Bronchial epithelial cell (primary cell): ENCODE measurements around the gene UFD1. TPM values are rescaled to one million over a fixed set of nuclear protein-coding genes. Genes with fewer than 3 reads are reported as not detected.

Experiments used
- DNase-seq: peaks from one replicate; pipeline ENCODE4 v3.0.0-alpha.2; 2010; ENCODE audit warnings: low read depth
- FAIRE-seq: peaks from 2 replicates; lab custom pipeline; 2011; peaks lifted over from hg19 to GRCh38; lab: Jason Lieb, UNC
- H3K27me3 ChIP-seq: 2 replicates; pipeline ENCODE4 v1.5.1; 2011; ENCODE audit warnings: low read length; ENCODE audit not compliant: control insufficient read depth, insufficient read depth
- H3K36me3 ChIP-seq: 2 replicates; pipeline ENCODE4 v1.5.1; 2011; ENCODE audit warnings: low read length; ENCODE audit not compliant: control insufficient read depth, insufficient read depth
- H3K4me3 ChIP-seq: 2 replicates; pipeline ENCODE4 v1.5.1; 2011; ENCODE audit warnings: mild to moderate bottlenecking, low read depth, low read length, control low read depth
- total RNA-seq: library from RNA; depleted of rRNA; stranded (reverse); fragments of >200 nt; gene quantifications from 2 replicates; pipeline ENCODE4 v1.2.1, GENCODE V29; 2014
- TF ChIP-seq, protein P1 (sequence below): IDR thresholded peaks from 2 replicates; pipeline ENCODE4 v1.5.1; 2011; ENCODE audit warnings: mild to moderate bottlenecking, moderate library complexity, low read length, control low read depth, inconsistent platforms; ENCODE audit not compliant: insufficient read depth, severe bottlenecking

UFD1 gene
- total RNA-seq, 1 donor from 2014 or later = 66.9 TPM

DNA sequence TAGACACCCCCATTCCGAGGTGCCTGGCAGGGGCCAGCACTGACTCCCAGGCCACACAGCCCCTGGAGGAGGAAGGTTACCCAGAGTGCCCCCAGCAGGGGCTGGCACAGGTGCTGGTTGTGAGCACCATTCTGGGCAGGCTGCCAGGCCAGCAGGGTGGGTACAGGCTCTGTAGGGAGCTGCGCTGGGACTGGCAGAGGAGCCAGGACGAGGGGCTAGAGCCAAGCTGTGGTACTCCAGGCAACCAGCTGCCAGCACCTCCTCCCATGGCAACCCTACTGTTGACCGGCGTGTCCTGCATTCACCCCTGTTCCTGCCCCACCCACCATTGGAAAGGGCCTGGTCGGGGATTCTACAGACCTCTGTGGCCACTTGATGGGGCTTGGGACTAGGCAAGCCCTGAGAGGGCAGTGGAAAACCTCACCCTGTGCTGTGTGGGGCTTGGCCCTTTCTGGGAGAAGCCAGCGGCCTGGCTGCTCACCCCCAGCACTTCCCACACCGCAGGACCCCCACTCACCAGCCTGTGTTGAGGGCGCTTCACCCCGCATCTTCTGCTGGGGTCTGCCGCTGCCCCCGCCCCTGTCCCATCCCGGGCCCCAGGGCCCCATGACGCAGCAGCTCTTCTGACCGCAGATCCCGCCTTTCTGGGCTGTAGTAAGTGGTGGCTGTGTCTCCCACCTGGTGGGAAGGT is 43.3 kb upstream of the UFD1 start:
- TF ChIP-seq, protein P1, sequence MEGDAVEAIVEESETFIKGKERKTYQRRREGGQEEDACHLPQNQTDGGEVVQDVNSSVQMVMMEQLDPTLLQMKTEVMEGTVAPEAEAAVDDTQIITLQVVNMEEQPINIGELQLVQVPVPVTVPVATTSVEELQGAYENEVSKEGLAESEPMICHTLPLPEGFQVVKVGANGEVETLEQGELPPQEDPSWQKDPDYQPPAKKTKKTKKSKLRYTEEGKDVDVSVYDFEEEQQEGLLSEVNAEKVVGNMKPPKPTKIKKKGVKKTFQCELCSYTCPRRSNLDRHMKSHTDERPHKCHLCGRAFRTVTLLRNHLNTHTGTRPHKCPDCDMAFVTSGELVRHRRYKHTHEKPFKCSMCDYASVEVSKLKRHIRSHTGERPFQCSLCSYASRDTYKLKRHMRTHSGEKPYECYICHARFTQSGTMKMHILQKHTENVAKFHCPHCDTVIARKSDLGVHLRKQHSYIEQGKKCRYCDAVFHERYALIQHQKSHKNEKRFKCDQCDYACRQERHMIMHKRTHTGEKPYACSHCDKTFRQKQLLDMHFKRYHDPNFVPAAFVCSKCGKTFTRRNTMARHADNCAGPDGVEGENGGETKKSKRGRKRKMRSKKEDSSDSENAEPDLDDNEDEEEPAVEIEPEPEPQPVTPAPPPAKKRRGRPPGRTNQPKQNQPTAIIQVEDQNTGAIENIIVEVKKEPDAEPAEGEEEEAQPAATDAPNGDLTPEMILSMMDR = no peak
- no peaks in the 10 kb centered on the region for H3K36me3 ChIP-seq
- FAIRE-seq (no peak), DNase-seq (no peak)
- peaks cover 11% of the 10 kb centered on the region for H3K27me3 ChIP-seq
- no peak overlapping the region for H3K4me3 ChIP-seq

DNA sequence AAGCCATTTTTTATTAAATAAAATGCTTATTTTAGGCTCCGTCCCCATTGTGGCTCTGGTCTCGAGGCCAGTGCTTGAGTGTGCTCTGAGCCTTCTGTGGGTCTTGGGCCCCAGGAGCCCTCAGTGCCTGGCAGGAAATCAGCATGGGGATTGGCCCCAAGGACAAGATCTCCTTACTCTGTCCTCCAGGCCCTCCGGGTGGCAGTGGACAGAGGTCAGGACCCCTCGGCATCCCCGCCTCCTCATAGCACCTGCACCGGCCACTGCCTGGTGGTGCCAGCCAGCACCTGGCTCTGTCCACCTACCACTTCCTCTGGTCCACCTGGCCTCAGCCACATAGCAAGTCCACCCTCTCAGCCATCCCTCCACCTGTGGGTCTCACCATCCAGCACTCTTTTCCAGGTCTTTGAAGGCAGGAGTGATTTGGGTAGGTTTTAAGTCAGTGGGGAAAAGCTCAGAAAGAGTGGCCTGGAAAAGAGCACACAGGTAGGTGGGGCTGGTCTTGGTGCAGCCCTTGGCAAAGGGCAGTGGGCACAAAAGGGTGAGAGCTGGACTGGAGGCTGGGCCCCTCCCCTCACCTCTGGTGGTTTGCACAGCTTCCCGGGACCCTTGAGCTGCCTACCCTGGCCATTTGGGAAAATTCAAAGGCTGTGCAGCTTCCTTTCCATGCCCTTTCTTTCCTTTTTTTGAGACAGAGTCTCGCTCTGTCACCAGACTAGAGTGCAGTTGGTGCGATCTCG is 41.7 kb upstream of the UFD1 start:
- Histone ChIP-seq H3K4me3 (no peak overlapping the region), H3K36me3 (no peaks in the 10 kb centered on the region), H3K27me3 (peaks cover 9% of the 10 kb centered on the region)
- TF ChIP-seq, protein P1 = no peak
- DNase-seq (no peak), FAIRE-seq (no peak)

DNA sequence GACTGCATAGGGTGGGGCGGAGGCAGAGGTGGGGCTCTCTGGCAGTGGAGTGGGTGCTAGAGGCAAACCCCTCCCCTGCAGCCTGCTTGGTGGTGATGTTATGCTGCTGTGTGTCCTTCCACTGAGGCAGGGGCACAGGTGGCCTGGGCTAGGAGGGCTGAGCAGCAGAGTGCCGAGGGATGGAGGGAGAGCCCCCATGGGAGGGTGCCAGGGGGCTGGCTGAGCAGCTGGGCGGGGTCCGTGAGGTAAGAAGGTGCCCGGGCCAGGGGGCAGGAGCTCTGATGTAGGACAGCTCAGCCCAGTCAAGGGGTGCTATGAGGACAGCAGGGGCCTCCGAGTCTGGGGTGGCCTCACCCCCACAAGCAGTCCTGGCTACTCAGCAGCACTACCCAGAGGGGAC is 41.0 kb upstream of the UFD1 start:
- peaks cover 9% of the 10 kb centered on the region for H3K27me3 ChIP-seq
- FAIRE-seq = no peak
- TF ChIP-seq, protein P1 = no peak
- no peak overlapping the region for H3K4me3 ChIP-seq
- H3K36me3 ChIP-seq = no peaks in the 10 kb centered on the region
- no peak for DNase-seq

DNA sequence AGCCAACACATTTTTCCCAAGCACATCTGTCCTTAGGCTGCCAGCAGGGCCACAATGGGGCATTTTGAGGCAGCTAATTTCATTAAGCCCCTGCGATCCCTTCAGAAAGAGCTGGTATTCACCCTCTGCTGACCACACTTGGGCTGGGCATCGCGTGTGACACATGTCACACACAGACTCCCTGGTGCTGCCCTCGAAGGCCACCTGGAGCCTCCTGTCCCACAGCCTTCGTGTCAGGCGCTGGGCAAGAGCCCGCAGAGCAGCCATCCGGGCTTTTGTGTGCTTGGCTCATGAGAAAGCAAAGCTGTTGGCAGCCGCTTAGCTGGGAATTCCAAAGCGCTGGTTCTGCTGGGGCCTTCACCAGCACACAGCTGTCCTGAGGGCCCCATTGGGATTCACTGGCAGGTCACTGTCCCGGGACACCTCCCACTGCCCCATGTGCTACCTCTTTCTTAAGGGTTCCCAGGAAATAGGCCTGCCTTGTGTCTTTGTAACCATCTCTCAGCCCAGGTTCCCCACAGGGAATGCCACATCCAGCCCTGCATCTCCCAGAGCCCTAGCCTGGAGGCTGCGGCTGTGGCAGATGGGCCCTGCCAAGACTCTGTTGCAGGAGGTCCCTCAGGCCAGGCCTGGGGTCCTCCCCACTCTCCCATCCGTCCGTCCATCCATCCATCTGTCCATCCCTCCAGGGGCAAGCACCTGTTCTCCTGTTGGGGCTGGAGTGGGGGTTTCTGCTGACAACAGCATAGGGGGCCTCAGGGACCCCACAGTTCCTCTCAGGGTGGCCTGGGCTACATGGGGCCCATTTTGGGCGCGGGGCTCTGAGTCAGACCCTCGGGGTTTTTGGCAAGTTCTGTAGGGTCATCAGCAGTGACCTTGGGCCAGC is 40.3 kb upstream of the UFD1 start:
- Histone ChIP-seq H3K27me3 (peaks cover 7% of the 10 kb centered on the region), H3K36me3 (no peaks in the 10 kb centered on the region), H3K4me3 (no peak overlapping the region)
- FAIRE-seq (no peak), DNase-seq (no peak)
- TF ChIP-seq, protein P1 = no peak

DNA sequence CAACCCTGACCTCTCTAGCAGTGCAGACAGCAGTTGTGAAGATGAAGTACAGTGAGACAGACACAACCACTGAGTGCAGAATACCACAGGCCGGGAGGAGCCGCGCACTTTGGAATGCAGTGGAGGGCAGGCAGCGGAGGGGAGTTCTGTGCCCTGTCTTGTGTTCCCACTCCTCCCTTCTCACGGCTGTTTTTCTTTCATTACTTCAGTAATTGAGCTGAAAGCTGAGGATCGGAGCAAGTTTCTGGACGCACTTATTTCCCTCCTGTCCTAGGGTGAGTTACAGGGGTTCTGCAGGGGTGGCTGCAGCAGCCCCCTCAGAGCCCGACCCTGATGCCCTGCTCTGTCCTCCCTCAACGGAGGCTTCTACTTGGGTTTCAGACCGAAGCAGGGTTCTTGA is 39.6 kb upstream of the UFD1 start:
- no peak overlapping the region for H3K4me3 ChIP-seq
- no peaks in the 10 kb centered on the region for H3K36me3 ChIP-seq
- no peak for DNase-seq
- H3K27me3 ChIP-seq = peaks cover 2% of the 10 kb centered on the region
- TF ChIP-seq, protein P1 = no peak
- FAIRE-seq = no peak
